NCI-H2227 treated with DMSO at 0.1 percent for 48 hours (cell line): ENCODE results near the gene HOXC10.
A peak's percentile ranks its signal among the peaks of the same experiment; 100 is the strongest.

Experiments used
- DNase-seq: peaks from one replicate; lab custom pipeline; 2025; lab: John Stamatoyannopoulos, UW

Gene HOXC10

DNA sequence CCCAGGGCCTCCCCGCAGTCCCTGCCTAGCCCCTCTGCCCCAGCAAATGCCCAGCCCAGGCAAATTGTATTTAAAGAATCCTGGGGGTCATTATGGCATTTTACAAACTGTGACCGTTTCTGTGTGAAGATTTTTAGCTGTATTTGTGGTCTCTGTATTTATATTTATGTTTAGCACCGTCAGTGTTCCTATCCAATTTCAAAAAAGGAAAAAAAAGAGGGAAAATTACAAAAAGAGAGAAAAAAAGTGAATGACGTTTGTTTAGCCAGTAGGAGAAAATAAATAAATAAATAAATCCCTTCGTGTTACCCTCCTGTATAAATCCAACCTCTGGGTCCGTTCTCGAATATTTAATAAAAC is 45.5 kb downstream of the HOXC10 start:
- no peak for DNase-seq

DNA sequence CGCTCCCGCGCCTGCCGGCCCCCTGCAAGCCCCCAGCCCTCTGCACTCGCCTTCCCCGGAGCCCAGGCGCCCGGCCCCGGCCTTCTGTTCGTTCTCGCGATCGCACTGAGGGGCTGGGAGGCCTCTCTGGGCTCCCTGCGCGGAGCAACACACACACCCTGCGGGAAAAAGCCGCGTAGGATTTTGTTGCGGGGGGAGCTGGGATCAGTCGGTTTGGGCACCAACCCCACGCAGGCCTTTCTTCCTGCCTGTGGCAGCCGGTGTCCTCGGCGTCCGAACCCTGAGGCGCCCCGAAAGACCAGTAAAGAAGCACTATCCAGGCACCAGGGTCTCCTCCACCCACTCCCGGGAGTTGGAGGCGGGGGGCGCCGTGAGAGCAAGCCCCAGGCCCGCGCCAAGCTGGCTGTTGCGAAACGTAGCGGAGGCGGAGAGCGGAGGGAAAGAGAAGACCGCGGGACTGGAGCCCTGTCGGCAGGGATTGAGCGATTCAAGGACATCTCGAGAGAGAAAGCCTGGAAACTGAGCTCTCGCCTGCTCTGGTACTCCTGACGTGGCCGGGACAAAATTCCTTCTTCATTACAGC is 46.0 kb downstream of the HOXC10 start:
- DNase-seq = no peak

DNA sequence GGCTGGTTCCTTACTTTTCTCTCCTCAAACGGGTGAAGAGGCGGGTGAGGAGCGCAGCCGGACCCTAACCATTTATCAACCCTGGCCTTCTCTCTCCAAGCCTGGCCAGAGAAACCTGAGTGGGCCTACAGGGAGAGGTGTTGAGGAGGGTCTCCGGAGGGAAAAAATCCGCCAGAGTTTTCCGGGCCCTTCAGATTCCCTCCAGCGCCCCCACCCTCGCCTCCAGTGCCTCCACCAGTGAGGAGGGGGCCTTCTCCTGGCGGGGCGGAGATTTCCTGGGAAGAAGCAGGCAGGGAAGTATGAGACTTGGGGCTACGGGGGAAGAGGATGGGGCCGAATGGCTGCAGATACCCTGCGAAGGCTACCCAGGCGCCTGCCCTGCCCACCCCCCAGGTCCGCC is 46.5 kb downstream of the HOXC10 start:
- DNase-seq = no peak

DNA sequence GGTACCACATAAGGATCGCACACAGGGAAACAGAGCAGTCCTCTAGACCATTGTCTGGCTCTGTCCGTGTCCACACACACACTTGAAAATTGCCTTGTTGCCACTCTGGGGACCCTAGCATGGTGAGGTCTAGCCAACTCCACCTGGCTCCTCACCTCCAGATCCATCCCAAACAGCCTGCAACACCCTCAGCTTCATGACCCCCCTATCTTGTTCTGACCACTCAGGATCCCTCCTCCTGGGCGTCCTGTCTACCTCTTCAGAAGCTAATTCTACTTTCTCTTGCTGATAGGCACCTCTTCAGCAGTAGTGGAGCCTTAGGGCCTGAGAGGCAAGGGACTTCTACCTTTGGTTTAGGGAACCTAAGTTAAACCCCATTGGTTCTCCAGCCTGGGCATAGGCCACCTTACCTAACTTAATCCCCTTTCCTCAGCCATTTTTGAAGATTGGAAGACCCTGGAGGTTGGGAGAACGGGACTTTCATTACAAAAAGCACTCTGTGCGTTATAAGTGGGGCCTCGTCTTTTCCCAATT is 47.2 kb downstream of the HOXC10 start:
- no peak for DNase-seq

DNA sequence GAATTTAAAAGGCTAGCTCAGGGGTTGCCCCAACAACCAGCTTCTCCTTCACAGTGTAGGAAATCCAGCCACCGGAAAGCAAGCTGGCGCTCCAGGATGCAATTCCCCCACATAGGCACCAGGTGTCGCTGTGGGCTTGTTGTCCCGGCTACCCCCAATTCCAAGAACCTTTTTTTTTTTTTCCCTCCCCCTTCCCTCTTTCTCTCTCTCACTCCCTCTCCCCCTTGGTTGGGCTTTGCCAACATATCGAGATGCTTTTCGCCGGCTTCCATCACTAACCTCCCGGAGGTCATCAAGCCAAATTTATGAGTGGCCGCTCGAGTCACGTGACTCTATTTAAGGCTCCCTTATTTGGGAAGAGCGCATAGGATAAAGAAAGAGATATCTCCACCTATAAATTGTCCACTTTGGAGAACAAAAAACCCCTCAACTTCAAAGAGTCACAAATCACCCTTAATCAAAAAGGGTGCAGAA is 47.7 kb downstream of the HOXC10 start, which contains the start of gene HOXC5:
HOXC5 (plus strand) TSS at position 424 of the 474 bp plus-strand sequence. CDS start 73 bp downstream, outside the sequence.
- DNase-seq = peak; percentile 69

DNA sequence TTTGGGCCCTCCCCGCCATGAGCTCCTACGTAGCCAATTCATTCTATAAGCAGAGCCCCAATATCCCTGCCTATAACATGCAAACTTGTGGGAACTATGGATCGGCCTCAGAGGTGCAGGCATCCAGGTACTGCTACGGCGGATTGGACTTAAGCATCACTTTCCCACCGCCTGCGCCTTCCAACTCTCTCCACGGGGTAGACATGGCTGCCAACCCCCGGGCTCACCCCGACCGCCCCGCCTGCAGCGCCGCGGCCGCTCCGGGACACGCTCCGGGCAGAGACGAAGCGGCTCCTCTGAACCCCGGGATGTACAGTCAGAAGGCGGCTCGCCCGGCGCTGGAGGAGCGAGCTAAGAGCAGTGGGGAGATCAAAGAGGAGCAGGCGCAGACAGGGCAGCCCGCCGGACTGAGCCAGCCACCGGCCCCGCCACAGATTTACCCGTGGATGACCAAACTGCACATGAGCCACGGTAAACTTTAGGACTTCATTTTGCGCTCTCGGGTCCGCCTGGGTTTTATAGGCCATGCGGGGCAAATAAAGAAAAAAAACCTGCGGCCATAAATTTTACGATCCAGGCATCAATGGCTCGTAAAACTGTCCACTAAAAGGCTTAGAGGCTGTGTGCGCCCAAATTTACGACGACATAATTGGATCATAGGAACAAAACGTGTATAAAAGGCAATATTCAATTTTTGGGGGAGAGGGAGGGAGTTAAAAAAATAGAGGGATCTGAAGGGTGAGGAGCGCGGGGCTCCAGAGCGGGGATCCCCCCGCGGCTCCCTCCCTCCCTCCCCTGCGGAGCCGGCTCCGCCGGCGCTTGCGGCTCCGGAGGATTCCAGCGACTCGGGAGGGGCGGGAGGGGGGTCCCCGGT is 48.4 kb downstream of the HOXC10 start:
- DNase-seq = peak; percentile 7

DNA sequence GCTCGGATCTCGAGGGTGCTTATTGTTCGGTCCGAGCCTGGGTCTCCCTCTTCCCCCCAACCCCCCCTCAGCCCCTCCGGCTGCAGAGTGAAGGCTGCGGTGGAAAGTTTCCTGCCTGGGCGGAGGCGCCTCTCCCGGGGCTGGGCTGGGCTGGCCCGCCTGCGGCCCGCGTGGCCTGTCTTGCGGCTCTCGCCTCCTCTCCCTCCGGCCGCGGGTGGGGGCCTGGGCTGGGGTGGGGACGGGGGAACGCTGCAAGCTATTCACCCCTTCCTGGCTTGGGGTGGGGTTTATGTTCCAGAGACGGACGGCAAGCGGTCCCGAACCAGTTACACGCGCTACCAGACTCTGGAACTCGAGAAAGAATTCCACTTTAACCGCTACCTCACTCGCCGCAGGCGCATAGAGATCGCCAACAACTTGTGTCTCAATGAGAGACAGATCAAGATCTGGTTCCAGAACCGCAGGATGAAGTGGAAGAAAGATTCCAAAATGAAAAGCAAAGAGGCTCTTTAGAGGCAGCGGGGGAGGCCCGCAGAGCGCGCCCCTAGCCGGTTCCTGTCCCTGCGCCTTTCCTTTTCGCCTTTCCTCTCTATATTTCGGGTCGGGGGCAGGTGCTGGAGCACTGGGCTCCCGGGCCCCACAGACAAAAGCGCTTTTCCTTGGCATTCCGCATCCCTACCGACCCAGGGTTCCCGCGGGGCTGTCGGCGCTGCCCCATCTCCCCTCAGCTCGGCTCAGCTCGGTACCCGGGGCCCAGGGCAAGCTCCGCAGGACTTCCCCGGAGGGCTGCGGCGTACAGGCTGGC is 49.2 kb downstream of the HOXC10 start:
- DNase-seq = no peak

DNA sequence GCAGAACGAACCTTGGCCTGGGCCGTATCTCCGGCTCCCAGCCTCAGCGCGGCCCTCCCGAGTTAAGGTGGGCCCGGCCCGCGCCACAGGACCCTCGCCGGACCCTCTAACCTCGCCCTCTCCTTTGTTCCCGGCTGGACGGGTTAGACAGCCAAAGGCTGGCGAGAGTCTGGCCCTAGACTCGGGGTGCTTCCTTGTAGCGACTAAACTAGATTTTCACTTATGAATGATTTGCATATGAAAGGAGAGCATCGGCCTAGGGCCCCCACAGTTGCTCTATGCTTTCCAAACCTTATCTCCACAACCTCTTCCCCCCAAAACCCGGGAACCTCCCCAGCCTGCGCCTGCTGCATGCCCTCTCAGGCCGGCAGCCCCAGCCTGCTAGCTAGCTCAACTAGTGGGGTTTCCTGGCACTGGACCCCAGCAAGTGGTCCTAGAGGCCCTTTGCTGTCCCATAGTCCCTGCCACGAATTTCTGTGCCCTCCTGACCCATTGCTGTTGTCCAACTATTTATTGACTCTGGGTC is 49.9 kb downstream of the HOXC10 start:
- no peak for DNase-seq

DNA sequence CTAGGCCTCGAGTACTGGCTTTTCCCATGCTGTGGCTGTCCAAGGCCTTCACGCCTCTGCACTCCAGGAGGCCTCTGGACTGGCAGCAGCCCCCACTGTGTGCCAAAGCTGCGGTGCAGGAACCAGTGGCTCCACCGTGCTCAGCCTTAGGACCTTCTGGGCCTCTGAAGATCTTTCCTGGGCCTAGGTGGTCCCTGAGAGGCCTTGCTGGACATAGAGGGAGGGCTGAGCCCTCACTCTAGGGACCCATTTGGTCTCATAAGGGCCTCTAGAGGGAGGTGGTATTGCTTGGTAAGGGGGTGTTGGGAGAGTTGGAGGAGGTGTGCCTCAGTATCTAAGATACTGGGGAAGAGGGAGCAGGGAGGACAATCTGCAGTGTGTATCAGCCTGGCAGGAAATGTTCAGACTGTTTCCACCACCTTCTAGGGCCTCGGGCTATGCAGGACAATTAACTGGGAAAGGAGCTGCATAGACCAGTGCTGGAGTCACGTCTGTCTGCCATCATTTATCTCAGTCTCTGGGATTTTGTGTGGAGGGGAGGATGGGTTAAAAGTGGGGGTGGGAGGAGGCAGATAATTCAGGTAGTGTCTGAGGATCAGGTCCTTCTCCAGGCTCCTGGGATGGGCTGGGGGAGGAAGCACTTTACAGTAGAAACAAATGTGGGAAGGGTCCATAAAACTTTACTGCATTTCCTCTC is 50.8 kb downstream of the HOXC10 start:
- no peak for DNase-seq

DNA sequence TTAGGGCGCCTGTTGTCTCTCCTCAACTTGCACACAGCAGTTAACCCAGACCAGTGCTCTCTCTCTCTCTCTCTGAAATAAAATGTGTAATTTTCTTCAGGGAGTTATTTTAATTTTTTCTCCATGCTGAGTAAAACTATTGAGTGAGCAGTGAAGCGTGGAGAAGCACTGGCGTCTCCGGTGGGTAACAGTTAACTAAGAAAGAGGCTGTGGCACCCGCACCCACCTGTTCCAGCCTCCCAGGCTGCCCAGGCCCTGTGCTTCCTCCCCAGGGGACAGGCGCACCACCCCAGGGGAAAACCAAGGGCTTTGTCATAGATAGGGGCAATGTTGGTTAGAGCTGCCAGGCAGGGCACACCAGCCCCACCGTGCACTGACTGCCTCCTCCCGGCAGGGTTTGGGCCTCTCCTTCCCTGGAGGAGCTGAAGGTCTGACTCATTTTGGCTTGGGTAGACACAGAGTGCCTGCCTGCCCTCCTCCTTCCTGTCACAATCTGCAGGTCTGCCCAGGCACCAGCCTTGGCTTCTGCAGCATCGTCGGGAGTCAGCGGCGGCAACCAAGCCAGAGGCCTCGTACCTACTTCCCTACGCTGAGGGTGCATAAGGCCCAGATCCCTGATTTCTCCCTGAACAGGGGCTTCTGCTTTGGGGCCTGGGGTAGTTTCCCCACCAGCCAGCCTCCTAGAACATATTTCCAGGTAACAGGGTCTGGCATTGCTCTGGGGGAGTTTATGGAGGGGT is 51.8 kb downstream of the HOXC10 start:
- DNase-seq = no peak

DNA sequence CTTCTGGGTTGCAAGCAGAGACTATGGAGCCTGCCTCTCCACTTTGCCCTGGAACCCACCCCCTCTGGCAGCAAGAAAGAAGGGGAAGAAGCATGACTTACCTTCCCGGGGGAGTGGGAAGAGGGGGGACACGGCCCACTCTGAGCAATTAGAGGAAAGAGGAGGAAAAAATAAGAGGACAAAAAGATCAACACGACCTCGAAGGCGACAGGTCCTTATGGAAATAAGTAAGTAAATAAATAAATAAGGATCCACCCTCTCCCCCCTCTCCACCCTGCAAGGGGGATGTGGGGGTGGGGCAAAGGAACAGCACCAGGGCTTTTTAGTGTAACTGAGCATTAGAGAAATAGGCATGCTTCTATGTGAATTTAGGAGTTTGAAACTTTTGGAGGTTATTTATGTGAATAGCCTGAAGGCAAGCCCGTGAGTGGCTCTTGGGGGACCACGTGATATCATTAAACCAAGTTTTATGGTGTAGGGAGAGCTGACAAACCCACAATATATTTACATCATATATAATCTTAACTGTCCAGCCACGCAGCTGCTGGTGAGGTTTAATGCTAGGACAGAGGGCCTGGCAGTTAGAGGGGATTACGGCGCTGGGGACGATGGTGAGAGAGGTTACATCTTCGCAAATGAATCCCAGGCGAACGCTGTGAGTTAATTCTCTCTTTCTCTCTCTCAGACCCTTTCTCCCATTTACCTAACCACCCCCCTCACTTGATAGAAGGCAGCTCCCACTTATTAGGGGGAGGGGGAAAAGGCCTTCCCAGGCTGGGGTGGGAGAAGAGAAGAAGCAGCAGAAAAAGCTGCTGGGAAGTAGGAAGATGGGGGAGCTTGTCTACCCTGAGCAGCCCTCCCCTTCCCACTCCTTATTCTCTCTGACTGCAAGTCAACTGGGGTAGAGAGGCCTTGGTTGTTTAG is 52.7 kb downstream of the HOXC10 start:
- no peak for DNase-seq

DNA sequence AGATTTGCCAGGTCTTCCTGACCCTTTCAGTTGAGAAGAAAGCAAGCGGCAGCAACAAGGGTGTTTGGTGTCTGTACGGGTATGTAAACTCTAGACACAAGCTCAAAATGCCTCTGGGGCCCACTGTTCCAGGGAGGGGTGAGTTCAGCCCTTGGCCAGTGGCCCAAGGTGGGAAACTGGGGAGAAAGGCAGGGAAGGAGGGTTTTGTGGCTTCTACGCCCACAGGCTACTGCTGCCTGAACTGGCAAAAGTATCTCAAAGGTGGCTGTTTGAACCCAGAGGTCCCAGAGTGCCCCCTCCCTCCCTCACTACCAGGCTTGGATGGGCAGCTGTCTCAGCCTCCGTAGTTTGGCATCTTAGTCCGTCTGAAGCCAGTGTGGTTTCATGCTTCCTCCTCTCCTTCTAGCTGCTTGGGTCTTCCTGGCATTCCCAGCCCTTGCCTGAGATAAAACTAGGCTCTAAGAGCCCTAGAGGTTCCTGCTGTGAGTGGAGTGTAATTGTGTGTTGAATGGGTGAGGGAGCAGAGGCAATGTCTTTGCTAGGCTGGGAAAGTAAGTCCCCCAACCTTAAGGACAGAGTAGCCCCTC is 53.4 kb downstream of the HOXC10 start:
- DNase-seq = no peak

DNA sequence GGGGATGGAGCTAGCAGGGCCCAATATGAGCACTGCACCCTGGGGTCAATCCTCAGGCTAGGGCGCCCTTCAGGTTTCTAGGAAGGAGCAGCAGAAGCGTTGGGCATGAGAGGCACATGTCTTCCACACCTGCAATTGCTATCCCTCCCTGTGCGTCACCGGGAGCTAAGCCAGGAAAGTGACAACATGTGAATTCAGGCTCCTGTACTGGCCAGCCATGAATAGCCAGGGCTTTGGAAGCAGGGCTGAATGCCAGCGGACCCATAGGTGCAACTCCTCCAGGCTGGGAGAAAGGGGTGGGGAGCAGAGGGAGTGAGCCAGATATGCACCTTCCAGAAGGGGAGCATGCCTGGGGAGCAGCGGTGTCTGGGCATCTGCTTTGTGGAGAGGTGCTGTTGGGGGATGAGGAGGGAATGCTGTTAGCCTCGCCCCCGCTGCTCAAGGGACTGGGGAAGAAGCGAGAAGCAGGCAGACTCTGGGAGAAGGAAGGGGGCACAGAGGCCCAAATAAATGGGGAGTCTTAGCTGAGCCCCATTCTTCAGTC is 54.0 kb downstream of the HOXC10 start:
- DNase-seq = no peak

DNA sequence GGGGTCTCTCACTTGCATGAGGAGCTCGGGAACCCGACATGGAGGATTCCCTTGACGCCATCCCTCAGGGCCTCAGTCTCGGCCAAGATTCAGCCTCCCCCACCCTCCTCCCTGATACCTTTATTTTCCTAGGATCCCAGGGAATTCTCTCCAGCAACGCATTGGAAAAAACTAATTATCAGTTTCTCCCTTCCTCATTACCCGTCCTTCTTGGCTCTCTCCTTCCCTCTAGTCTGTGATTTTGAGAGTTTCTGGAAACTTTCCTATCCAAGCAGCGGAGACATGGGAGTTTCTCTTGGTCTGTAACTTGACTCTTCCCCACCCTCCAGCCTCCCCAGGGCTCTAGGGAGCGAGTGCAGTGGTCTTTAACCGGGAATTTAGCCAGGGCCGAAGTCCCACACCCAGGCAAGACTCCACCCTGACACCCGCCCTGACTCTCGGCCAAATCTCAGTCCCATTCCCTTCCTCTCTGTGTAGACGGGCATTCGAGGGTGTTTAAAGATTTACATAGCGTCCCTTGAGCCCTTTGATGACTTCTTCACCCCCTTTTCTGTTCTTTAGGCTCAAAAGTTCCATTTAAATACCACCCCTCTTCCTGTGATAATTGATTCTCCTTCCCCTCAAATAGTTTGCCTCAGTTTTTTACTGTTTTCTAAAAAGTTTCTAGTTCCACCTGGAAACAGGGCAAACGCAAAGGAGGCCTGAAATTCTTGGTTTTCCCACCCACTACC is 54.6 kb downstream of the HOXC10 start:
- DNase-seq = no peak
